Karpas-422 (cell line): ENCODE results near the gene KLHL36. TPM values are rescaled to one million over a fixed set of nuclear protein-coding genes. Genes with fewer than 3 reads are reported as not detected.

ENCODE experiments used
- DNase-seq: peaks from one replicate; pipeline ENCODE4 v3.0.0-alpha.2; 2015
- H2AFZ ChIP-seq: fragments of 200-600 bp; sonication (generic); 2 replicates; pipeline ENCODE4 v1.6.1; 2014; ENCODE audit warnings: antibody characterized with exemption, low read length, mixed read lengths
- H3K27ac ChIP-seq: fragments of 200-600 bp; sonication (generic); 2 replicates; pipeline ENCODE4 v1.5.1; 2014; ENCODE audit warnings: mild to moderate bottlenecking, low read length, moderate library complexity
- H3K27me3 ChIP-seq: fragments of 200-600 bp; sonication (generic); 2 replicates; pipeline ENCODE4 v1.6.1; 2014; ENCODE audit warnings: low read length, mixed read lengths
- H3K36me3 ChIP-seq: fragments of 200-600 bp; sonication (generic); 2 replicates; pipeline ENCODE4 v1.6.1; 2014; ENCODE audit warnings: low read length, mixed read lengths; ENCODE audit not compliant: insufficient read depth
- H3K4me1 ChIP-seq: fragments of 200-600 bp; sonication (generic); 2 replicates; pipeline ENCODE4 v1.6.1; 2014; ENCODE audit warnings: mild to moderate bottlenecking, low read length, mixed read lengths
- H3K4me2 ChIP-seq: fragments of 200-600 bp; sonication (generic); 2 replicates; pipeline ENCODE4 v1.6.1; 2014; ENCODE audit warnings: low read length, low read depth, mild to moderate bottlenecking; ENCODE audit not compliant: poor library complexity, severe bottlenecking
- H3K4me3 ChIP-seq: fragments of 200-600 bp; sonication (generic); 2 replicates; pipeline ENCODE4 v1.5.1; 2014; ENCODE audit warnings: mild to moderate bottlenecking, antibody characterized with exemption, low read length, mixed read lengths
- H3K79me2 ChIP-seq: fragments of 200-600 bp; sonication (generic); 2 replicates; pipeline ENCODE4 v1.6.1; 2014; ENCODE audit warnings: mild to moderate bottlenecking, low read length, mixed read lengths
- H3K9ac ChIP-seq: fragments of 200-600 bp; sonication (generic); 2 replicates; pipeline ENCODE4 v1.6.0; 2014; ENCODE audit warnings: low read length
- H3K9me2 ChIP-seq: fragments of 200-600 bp; sonication (generic), shearing (Covaris generic); replicated peaks from 2 replicates; pipeline ENCODE4 v1.6.0; 2014; ENCODE audit warnings: mild to moderate bottlenecking, low read length, moderate library complexity; ENCODE audit not compliant: insufficient read depth
- H3K9me3 ChIP-seq: fragments of 300-700, 200-600 bp; sonication (generic); 2 replicates; pipeline ENCODE4 v1.6.1; 2014; ENCODE audit warnings: low read length, mixed read lengths
- H4K20me1 ChIP-seq: fragments of 200-600 bp; sonication (generic); 2 replicates; pipeline ENCODE4 v1.6.1; 2014; ENCODE audit warnings: mild to moderate bottlenecking, antibody characterized with exemption, low read length, low read depth; ENCODE audit not compliant: insufficient read depth
- total RNA-seq: library from RNA; depleted of rRNA; stranded (reverse); fragments of >200 nt; shearing (Covaris generic); gene quantifications from 2 replicates; pipeline ENCODE4 v1.2.3, GENCODE V29; 2014; ENCODE audit warnings: low replicate concordance; rRNA removed

Gene KLHL36
- total RNA-seq, 1 experiment from 2014 or later, result 25.6 TPM

DNA sequence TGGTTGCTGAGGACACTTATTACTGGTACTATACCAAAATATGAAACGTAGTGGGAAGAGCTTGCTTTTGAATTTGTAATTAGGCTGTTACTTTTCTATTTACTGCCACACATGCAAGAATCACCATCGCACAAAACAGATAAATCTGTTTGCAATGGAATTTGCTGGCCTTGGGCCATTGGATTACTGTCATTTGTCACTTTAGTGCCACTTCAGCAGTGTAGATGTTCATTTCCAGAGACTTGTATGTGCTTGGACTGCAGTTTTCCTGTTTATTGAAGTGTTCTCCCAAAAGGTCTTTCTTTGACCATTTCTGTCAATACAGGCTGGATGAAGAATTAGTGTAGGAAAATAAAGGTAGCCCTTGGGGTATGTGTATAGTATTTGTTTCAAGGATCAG is 55.9 kb downstream of the KLHL36 start:
- peaks cover 12% of the 10 kb centered on the region; the same call in 1 of the 2 replicates for H3K36me3 ChIP-seq
- no peaks in the 10 kb centered on the region for H3K9me2 ChIP-seq
- H3K79me2 ChIP-seq, result peaks cover 93% of the 10 kb centered on the region
- no peak overlapping the region for H2AFZ ChIP-seq
- no peak for DNase-seq
- H3K9me3 ChIP-seq, result no peaks in the 10 kb centered on the region
- peaks cover 61% of the 10 kb centered on the region for H4K20me1 ChIP-seq
- no peak overlapping the region for H3K9ac ChIP-seq
- no peak overlapping the region for H3K27ac ChIP-seq
- no peaks in the 10 kb centered on the region for H3K27me3 ChIP-seq
- H3K4me3 ChIP-seq, result no peak overlapping the region
- no peak overlapping the region for H3K4me2 ChIP-seq
- H3K4me1 ChIP-seq, result peaks cover 58% of the 10 kb centered on the region

DNA sequence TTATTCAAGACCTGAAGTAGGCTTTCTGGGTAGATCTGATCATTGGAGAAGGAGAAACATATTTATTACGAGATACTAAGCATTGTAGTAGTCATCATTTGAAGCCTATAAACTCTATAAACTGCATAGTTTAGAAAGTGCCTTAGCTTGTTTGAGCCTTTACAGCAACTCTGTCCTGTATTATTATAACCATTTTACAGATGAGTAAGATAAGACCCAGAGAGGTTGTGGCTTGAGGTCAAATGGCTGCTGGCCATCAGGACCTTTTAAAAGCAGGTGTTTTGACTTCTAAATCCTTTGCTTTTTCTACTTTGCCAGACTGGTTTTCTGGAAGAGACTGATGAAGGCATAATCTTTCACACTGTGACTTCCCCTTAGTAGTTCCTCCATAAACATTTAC is 58.5 kb downstream of the KLHL36 start:
- no peak overlapping the region for H3K4me2 ChIP-seq
- H3K79me2 ChIP-seq, result peaks cover 98% of the 10 kb centered on the region
- H3K4me3 ChIP-seq, result no peak overlapping the region
- H3K4me1 ChIP-seq, result peaks cover 50% of the 10 kb centered on the region
- H3K36me3 ChIP-seq, result peaks cover 12% of the 10 kb centered on the region; the same call in 1 of the 2 replicates
- no peaks in the 10 kb centered on the region for H3K27me3 ChIP-seq
- H3K27ac ChIP-seq, result no peak overlapping the region
- no peak overlapping the region for H3K9ac ChIP-seq
- DNase-seq, result no peak
- H4K20me1 ChIP-seq, result peaks cover 70% of the 10 kb centered on the region
- no peak overlapping the region for H2AFZ ChIP-seq
- no peaks in the 10 kb centered on the region for H3K9me3 ChIP-seq
- H3K9me2 ChIP-seq, result no peaks in the 10 kb centered on the region

DNA sequence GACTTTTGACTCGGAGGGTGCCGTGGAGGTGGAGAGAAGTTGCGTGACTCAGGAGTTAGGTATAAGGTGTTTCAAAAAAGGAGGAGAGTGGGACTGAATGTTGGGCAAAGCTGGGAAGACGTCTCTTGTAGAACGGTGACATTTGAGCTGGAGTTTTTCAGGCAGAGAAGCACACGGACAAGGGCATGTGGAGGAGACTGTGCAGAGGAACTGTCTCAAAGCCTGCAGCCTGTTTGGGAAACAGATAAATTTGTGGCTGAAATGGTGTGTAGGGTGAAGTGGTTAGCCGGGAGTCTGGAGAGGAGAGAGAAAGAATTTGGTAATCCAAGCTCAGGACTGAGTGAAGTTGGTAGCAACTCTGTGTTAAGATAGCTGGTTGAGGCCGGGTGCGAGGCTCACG is 61.3 kb downstream of the KLHL36 start:
- Histone ChIP-seq H3K27ac (no peak overlapping the region), H3K4me3 (no peak overlapping the region), H2AFZ (no peak overlapping the region), H3K9ac (no peak overlapping the region), H4K20me1 (peaks cover 79% of the 10 kb centered on the region), H3K9me2 (no peaks in the 10 kb centered on the region), H3K4me2 (no peak overlapping the region), H3K4me1 (peaks cover 27% of the 10 kb centered on the region), H3K36me3 (peaks cover 4% of the 10 kb centered on the region; the same call in 1 of the 2 replicates), H3K9me3 (no peaks in the 10 kb centered on the region), H3K27me3 (no peaks in the 10 kb centered on the region), H3K79me2 (peaks cover 98% of the 10 kb centered on the region)
- DNase-seq, result no peak

DNA sequence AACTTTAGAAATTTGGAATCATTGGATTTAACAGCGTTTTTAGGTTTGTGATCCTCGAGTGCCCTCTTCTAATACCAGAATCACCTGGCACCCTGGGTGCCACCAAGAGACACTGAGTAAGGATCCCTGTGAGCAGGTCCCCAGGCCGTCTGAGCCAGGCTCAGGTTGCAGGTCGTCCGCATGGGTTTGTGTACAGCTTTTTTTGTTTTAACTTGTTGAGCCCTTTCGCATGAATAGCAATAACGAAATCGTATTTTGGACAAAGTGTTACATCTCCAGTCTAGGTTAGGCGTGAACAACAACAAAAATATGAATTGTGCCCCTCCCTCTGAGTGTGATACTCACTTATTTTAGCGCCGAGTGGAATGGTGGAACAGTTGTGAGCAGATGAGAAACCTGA is 62.4 kb downstream of the KLHL36 start:
- Histone ChIP-seq H3K4me1 (peaks cover 22% of the 10 kb centered on the region), H3K79me2 (peaks cover 97% of the 10 kb centered on the region), H3K9ac (no peak overlapping the region), H4K20me1 (peaks cover 82% of the 10 kb centered on the region), H3K36me3 (peaks cover 4% of the 10 kb centered on the region; the same call in 1 of the 2 replicates), H3K27me3 (no peaks in the 10 kb centered on the region), H3K9me2 (no peaks in the 10 kb centered on the region), H3K27ac (no peak overlapping the region), H3K4me3 (no peak overlapping the region), H3K4me2 (no peak overlapping the region), H2AFZ (no peak overlapping the region), H3K9me3 (no peaks in the 10 kb centered on the region)
- DNase-seq, result no peak

Other genes starting within 250 kb of the KLHL36 start
- 8.7 and 10.7 TPM in 2 replicates for gene MEAK7, start 143.9 kb upstream of the KLHL36 start, total RNA-seq
- 162 and 215 TPM in 2 replicates for gene COTL1, start 30.4 kb upstream of the KLHL36 start, total RNA-seq
- 56.0 and 79.9 TPM in 2 replicates for gene USP10, start 51.5 kb downstream of the KLHL36 start, total RNA-seq
- gene CRISPLD2, start 171.5 kb downstream of the KLHL36 start, total RNA-seq, result not detected in 2 replicates